K562 (cell line): Measurements from ENCODE around the gene BPI. TPM values are rescaled to one million over a fixed set of nuclear protein-coding genes. Genes with fewer than 3 reads are reported as not detected.

Experiments used
- ATAC-seq: fragments of 200-7000 bp; cut with Tn5 transposase; 3 replicates; pipeline ENCODE4 v1.9.1; 2020; ENCODE audit warnings: moderate library complexity
- BruUV-seq: library from RNA; stranded (reverse); fragments of 400-500 nt; replicated peaks from 2 replicates; lab custom pipeline; 2021; lab: Mats Ljungman, UMichigan
- CTCF ChIA-PET: fragments of 300-600 bp; formaldehyde crosslinking; extraction: SDS; loops from one replicate; lab custom pipeline; 2021; ENCODE audit warnings: low intra/inter-chr PET ratio; lab: Yijun Ruan, JAX
- POLR2A ChIA-PET: fragments of 300-600, 350-650 bp; sonication (Branson Sonifier 250); formaldehyde crosslinking; extraction: SDS; loops from one replicate; lab custom pipeline; 2021; ENCODE audit warnings: antibody characterized with exemption, inconsistent platforms; lab: Yijun Ruan, JAX
- DNase-seq, 4 experiments: peaks; one replicate each; pipeline versions ENCODE4 v3.0.0 to v3.0.0-alpha.2; 2011 to 2018; ENCODE audit warnings: low spot score in 3 of 4, mixed read lengths in 3 of 4; ENCODE audit errors: extremely low read depth in 1 of 4
- FAIRE-seq: peaks from 2 replicates; lab custom pipeline; 2011; peaks lifted over from hg19 to GRCh38; lab: Jason Lieb, UNC
- H2AFZ ChIP-seq: 2 replicates; pipeline ENCODE4 v1.6.0; 2011; ENCODE audit warnings: low read depth, low read length, control low read depth, inconsistent platforms
- H3K27ac ChIP-seq: fragments of 200-600 bp; 3 replicates; pipeline ENCODE4 v1.8.0; 2011; ENCODE audit warnings: low read depth, mild to moderate bottlenecking, control low read depth, inconsistent platforms, low read length, moderate library complexity, mixed read lengths; ENCODE audit errors: extremely low read depth
- H3K27me3 ChIP-seq, 2 experiments: fragments of 300-600 bp in 1 of 2; 2 replicates in 1 of 2; 3 replicates in 1 of 2; pipeline versions ENCODE4 v1.6.0 to v1.8.0; 2011; ENCODE audit warnings: inconsistent platforms in 2 of 2, low read length in 2 of 2, mild to moderate bottlenecking in 1 of 2, mixed read lengths in 1 of 2, moderate library complexity in 1 of 2; ENCODE audit not compliant: control insufficient read depth in 2 of 2, insufficient read depth in 2 of 2
- H3K36me3 ChIP-seq: fragments of 300-600 bp; 3 replicates; pipeline ENCODE4 v1.8.0; 2011; ENCODE audit warnings: mild to moderate bottlenecking, low read length, inconsistent platforms; ENCODE audit not compliant: control insufficient read depth, insufficient read depth
- H3K4me1 ChIP-seq, 2 experiments: fragments of 200-600 bp in 1 of 2; replicated peaks in 1 of 2; 2 replicates in 1 of 2; 3 replicates in 1 of 2; pipeline versions ENCODE4 v1.5.1 to v1.8.0; 2011; ENCODE audit warnings: inconsistent platforms in 2 of 2, low read length in 2 of 2, mild to moderate bottlenecking in 1 of 2, mixed read lengths in 1 of 2, moderate library complexity in 1 of 2; ENCODE audit not compliant: control insufficient read depth in 2 of 2, insufficient read depth in 2 of 2
- H3K4me2 ChIP-seq: 2 replicates; pipeline ENCODE4 v1.6.1; 2011; ENCODE audit warnings: low read length, control low read depth, inconsistent platforms, mixed read lengths; ENCODE audit not compliant: insufficient read depth
- H3K4me3 ChIP-seq: fragments of 200-600 bp; sonication (generic), shearing (Covaris generic); 2 replicates; pipeline ENCODE4 v1.5.1; 2016; ENCODE audit warnings: control low read depth, inconsistent platforms
- H3K79me2 ChIP-seq: fragments of 200-600 bp; 3 replicates; pipeline ENCODE4 v1.8.0; 2011; ENCODE audit warnings: low read length, inconsistent platforms; ENCODE audit not compliant: control insufficient read depth, insufficient read depth
- H3K9ac ChIP-seq, 2 experiments: 2 replicates each; pipeline versions ENCODE4 v1.6.0 to v1.6.1; 2011; ENCODE audit warnings: low read depth in 2 of 2, low read length in 2 of 2, control low read depth in 1 of 2, inconsistent platforms in 1 of 2, mild to moderate bottlenecking in 1 of 2, mixed read lengths in 1 of 2; ENCODE audit not compliant: insufficient read depth in 1 of 2
- H3K9me1 ChIP-seq: one replicate; pipeline ENCODE4 v1.6.0; 2011; ENCODE audit warnings: inconsistent platforms, mild to moderate bottlenecking, low read length, moderate library complexity; ENCODE audit not compliant: control insufficient read depth, insufficient read depth
- H3K9me3 ChIP-seq: replicated peaks from 2 replicates; pipeline ENCODE4 v1.5.1; 2011; ENCODE audit warnings: low read depth, low read length, inconsistent platforms; ENCODE audit not compliant: control insufficient read depth, insufficient read depth
- H4K20me1 ChIP-seq: replicated peaks from 2 replicates; pipeline ENCODE4 v1.6.1; 2011; ENCODE audit warnings: low read length, inconsistent platforms, mixed read lengths; ENCODE audit not compliant: control insufficient read depth, insufficient read depth
- CXXC5 ChIP-seq: fragments of 250-450 bp; sonication (Bioruptor Pico); IDR thresholded peaks from 2 replicates; pipeline ENCODE4 v1.8.0; 2022; ENCODE audit warnings: inconsistent platforms, mild to moderate bottlenecking, moderate library complexity
- FOXA3 ChIP-seq, 2 experiments: fragments of 450-650 bp in 1 of 2; sonication (generic) in 1 of 2; formaldehyde crosslinking; IDR thresholded peaks in 1 of 2; conservative IDR thresholded peaks in 1 of 2; 2 replicates each; pipeline versions ENCODE4 v1.4.0 to v1.8.0; 2020 to 2022; ENCODE audit warnings: mild to moderate bottlenecking in 2 of 2, missing genetic modification reagents in 1 of 2
- NUFIP1 ChIP-seq: fragments of 450-650 bp; IDR thresholded peaks from 2 replicates; pipeline ENCODE4 v1.6.1; 2018; ENCODE audit not compliant: partially characterized antibody
- SPI1 ChIP-seq: IDR thresholded peaks from 2 replicates; pipeline ENCODE4 v1.6.1; 2011; ENCODE audit warnings: low read depth, low read length, control low read depth, borderline replicate concordance
- ZNF121 ChIP-seq: sonication (generic); formaldehyde crosslinking; conservative IDR thresholded peaks from 2 replicates; pipeline ENCODE4 v1.8.0; 2022; ENCODE audit warnings: missing genetic modification reagents
- in situ Hi-C: fragments of 300-500 bp; cut with MboI; formaldehyde crosslinking; loops from 4 replicates; pipeline ENCODE4 v1.15.0; 2018; ENCODE audit warnings: inconsistent platforms, mixed read lengths
- intact Hi-C: fragments of 100-400 bp; cut with micrococcal nuclease; formaldehyde crosslinking; loops from 2 replicates; pipeline ENCODE4 v1.14.2; 2022
- polyA plus RNA-seq, 8 experiments: library from polyadenylated mRNA; depleted of rRNA in 4 of 8; stranded (reverse) in 5 of 8; unstranded in 3 of 8; fragments of >200 nt; fragmentation: Nextera tagmentation in 2 of 8; fragmentation: Illumina TruSeq in 1 of 8; extraction: Ambion mirVana in 2 of 8; extraction: Trizol in 1 of 8; gene quantifications; 2 replicates each; pipeline versions ENCODE4 v1.2.1 to v1.2.3, GENCODE V29; 2011 to 2014; ENCODE audit warnings: inconsistent platforms in 1 of 8, missing spikeins in 1 of 8
- total RNA-seq, 7 experiments: library from RNA; depleted of rRNA in 6 of 7; stranded (reverse); fragments of >200 nt in 6 of 7; fragmentation: Illumina TruSeq in 2 of 7; extraction: Trizol in 2 of 7; gene quantifications; 2 replicates each; pipeline versions ENCODE4 v1.2.1 to v1.2.3, GENCODE V29; 2011 to 2021; ENCODE audit warnings: low replicate concordance in 1 of 7
- TF ChIP-seq, protein P1 (sequence below): fragments of 250-450 bp; sonication (Bioruptor Pico); IDR thresholded peaks from 2 replicates; pipeline ENCODE4 v1.5.0; 2022; ENCODE audit warnings: mild to moderate bottlenecking

Gene BPI
- total and polyA plus RNA-seq, 9 of the 15 experiments (the other 6 are each of a cell fraction or from before 2014, with no cell fraction given): not detected

- TF ChIP-seq SPI1 (peak; percentile 39; the same call in 1 of the 2 replicates), CXXC5 (CRISPR knock-in tag) (no peak), FOXA3 (CRISPR knock-in tag; conservative IDR thresholded peaks at IDR 0.05 in 1 of 2, IDR thresholded peaks at IDR 0.05 in 1 of 2) (no peak), ZNF121 (0 out of 2 replicates have a peak, but pooled peaks have one; percentile 14), NUFIP1 (no peak)
- TF ChIP-seq, protein P1, sequence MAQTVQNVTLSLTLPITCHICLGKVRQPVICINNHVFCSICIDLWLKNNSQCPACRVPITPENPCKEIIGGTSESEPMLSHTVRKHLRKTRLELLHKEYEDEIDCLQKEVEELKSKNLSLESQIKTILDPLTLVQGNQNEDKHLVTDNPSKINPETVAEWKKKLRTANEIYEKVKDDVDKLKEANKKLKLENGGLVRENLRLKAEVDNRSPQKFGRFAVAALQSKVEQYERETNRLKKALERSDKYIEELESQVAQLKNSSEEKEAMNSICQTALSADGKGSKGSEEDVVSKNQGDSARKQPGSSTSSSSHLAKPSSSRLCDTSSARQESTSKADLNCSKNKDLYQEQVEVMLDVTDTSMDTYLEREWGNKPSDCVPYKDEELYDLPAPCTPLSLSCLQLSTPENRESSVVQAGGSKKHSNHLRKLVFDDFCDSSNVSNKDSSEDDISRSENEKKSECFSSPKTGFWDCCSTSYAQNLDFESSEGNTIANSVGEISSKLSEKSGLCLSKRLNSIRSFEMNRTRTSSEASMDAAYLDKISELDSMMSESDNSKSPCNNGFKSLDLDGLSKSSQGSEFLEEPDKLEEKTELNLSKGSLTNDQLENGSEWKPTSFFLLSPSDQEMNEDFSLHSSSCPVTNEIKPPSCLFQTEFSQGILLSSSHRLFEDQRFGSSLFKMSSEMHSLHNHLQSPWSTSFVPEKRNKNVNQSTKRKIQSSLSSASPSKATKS (CRISPR knock-in tag): no peak
- no peaks in the 10 kb centered on the region for H3K9me1 ChIP-seq
- H4K20me1 ChIP-seq: no peaks in the 10 kb centered on the region; the same call in 1 of the 2 replicates
- H3K4me2 ChIP-seq: no peak overlapping the region
- no peak overlapping the region for H3K27ac ChIP-seq
- ATAC-seq: no peak
- ChIA-PET CTCF (no interaction called here), POLR2A (no interaction called here)
- no peak overlapping the region for H3K4me3 ChIP-seq
- H3K79me2 ChIP-seq: no peaks in the 10 kb centered on the region
- H3K9me3 ChIP-seq: no peaks in the 10 kb centered on the region
- H3K9ac ChIP-seq: no peak overlapping the region
- intact Hi-C loops (no loop called here), in situ Hi-C loops (no loop called here)
- no peaks in the 10 kb centered on the region for H3K4me1 ChIP-seq
- DNase-seq: no peak
- FAIRE-seq: no peak
- no peak overlapping the region for H2AFZ ChIP-seq
- peaks cover 31 to 48% of the 10 kb centered on the region in 2 experiments; a peak in 4 of 5 replicates for H3K27me3 ChIP-seq
- BruUV-seq: no TSS peak
- H3K36me3 ChIP-seq: no peaks in the 10 kb centered on the region
Observed at GRCh38 chr20:38331245-38331644, 27.3 kb downstream of the BPI start.
